NT2/D1 (cell line): Measurements from ENCODE around the gene CYGB.

Source experiments
- YY1 ChIP-seq: IDR thresholded peaks from 2 replicates; pipeline ENCODE4 v1.6.1; 2011; ENCODE audit not compliant: insufficient read length, insufficient read depth
- ZNF274 ChIP-seq: IDR thresholded peaks from 2 replicates; pipeline ENCODE4 v1.6.1; 2011; ENCODE audit warnings: mild to moderate bottlenecking, low read depth, low read length

- TF ChIP-seq YY1 (no peak), ZNF274 (no peak)
These were observed 5.5 kb upstream of the CYGB start for GRCh38 chr17:76542984-76543383.
